Activated T-helper 9 cell treated with anti-CD3 and anti-CD28 coated beads, Interleukin-2, amount 50 U/mL, for 16 hours (primary cell): ENCODE results near the gene ACOT12.

Experiments used
- DNase-seq: peaks from one replicate; pipeline ENCODE4 v3.0.0-alpha.2; 2020; ENCODE audit warnings: low read depth

Gene ACOT12

DNA sequence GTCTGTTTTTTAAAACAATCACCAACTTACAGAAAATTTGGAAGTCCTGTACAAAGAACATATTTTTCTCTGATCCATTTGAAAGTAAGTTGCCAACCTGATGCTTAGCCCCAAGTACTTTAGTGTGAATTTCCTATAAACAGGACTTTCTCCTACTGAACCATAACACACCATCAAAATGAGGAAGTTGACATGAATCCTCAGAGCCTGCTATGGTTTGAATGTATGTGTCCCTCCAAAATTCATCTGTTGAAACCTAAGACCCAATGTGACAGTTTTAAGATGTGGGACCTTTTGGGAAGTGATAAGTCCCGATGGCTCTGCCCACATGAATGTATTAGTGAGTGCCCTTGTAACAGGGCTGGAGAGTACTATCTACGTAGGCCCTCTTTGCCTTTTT, 6.4 kb upstream of the ACOT12 start:
- no peak for DNase-seq

DNA sequence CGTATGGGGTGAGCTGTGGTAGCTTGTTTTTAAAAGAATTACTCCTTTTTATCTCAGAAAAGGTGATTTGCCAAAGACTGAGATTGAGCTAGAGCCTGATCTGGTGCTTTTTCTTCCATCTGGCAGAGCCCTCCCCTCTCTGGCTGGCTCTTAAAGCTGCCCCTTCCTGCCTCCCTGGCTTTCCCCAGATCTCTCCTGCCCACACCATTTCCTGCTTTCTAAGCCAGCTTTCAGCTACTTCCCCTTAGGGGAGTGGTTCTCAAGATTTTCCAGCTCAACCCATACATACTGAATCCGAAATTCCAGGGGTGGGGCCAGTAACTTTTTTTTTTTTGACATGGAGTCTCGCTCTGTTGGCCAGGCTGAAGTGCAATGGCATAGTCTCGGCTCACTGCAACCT, 4.8 kb upstream of the ACOT12 start:
- DNase-seq, result no peak

DNA sequence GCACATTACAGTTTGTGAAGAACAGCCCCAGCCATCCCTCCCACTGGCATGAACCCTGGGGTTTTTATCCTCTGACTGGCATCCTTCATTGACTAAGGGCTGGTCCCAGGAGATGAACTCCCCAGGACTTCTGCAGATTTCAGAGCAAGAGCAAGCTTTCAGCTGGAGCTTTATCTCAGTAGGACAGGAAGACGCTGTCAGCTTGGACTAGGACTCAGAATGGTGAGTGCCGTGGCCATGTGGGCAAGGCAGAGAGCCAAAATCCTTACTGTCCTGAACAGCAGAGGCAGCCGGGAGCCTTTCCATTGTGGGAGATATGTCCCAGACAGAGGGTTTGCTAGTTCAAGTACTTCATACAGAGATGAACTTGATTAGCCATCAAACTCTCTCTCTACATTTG, 3.2 kb upstream of the ACOT12 start:
- no peak for DNase-seq

DNA sequence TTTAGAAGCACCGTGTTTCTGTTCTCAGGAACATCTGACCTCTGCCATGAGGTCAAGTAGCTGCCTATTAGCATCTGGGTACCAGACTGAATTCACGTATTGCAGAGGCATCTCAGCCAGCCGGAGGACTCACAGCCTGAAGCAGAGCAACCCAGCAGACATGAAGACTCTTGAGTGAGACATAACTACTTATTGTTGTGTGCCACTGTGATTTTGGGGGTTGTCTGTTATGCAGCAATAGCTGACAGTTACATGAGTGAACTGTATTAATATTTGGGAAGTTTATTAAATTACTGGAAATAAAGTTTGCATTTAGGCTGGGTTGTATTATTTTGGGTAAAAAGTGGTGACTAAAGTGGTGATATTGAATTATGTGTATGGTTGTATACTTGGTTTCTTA, 1.3 kb upstream of the ACOT12 start:
- no peak for DNase-seq

DNA sequence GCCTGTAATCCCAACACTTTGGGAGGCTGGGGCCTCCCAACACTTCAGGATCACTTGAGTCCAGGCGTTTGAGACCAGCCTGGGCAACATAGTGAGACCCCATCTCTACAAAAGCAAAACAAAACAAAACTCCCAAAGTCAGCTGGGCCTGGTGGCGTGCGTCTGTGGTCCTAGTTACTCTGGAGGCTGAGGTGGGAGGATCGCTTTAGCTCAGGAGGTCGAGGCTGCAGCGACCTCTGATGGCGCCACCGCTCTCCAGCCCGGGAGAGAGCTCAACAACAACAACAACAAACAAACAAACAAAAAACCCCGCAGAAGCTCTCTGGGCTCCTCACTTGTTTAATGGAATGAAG, 528 bp downstream of the ACOT12 start:
- no peak for DNase-seq

DNA sequence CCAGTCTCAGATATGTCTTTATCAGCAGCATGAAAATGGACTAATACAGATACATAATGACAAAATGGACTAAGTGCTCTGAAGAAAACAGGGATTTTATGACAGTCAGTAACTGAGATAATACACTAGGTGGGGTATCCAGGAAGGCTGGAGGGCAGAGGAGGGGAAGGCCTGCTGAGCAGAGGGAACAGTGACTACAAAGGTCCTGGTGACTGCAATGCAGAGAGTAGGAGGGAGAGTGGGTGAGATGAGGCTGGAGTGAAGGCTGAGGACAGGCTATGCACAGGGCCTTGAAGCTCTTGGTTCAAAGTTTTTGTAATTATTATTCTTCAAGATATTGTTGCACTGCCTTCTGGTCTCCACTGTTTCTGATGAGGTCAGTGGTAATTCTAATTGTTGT, 4.9 kb downstream of the ACOT12 start:
- DNase-seq, result no peak

DNA sequence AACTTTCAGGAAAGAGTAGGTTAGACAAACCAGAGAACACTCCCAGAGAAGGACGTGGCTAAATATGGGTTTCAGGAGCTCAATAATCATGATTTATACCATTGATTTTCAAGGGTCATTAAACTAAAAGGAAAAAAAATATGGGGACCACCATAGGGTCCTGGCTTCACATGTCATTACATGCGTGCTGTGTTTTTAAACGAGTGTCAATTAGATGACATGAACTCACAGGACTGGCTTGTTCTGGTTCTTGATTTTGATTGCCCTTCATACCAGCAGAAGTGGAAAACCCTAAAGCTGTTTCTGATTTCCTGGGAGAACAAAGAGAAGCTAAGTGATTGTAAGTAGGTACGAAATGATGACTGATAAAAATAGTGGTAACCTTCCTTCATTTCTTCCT, 5.8 kb downstream of the ACOT12 start:
- DNase-seq, result no peak

DNA sequence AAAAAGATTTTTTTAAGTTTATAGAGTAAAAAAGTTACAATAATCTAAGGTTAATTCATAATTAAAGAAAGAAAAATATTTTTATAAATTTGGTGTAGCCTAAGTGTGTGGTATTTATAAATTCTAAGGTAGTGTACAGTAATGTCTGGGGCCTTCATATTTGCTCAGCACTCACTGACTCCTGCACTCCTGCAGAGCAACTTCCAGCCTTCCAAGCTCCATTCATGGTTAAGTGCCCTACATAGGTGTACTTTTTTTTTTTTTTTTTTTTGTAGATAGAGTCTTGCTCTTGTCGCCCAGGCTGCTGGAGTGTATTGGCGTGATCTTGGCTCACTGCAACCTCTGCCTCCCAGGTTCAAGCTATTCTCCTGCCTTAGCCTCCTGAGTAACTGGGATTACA, 10.1 kb downstream of the ACOT12 start:
- DNase-seq, result no peak

DNA sequence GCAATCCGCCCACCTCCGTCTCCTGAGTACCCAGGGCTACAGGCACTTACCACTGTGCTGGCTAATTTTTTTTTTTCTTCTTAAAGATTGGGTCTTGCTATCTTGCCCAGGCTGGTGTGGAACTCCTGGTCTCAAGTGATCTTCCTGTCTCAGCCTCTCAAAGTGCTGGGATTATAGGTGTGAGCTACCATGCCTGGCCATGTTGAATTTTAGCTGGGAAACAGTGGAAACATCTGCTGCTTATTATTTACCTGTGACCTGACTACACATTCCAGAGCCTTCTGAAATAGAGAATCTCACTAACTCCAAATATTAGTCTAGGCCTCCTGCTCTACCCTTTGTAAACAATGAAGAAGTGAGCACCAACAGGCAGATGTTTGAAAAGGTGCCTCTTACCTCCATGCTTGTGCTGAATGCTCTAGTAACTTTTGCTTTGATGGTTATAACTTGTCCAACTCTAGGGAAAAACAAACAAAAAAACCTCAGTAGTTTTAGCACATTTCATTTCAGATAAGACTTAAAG, 22.5 kb downstream of the ACOT12 start:
- DNase-seq, result no peak

DNA sequence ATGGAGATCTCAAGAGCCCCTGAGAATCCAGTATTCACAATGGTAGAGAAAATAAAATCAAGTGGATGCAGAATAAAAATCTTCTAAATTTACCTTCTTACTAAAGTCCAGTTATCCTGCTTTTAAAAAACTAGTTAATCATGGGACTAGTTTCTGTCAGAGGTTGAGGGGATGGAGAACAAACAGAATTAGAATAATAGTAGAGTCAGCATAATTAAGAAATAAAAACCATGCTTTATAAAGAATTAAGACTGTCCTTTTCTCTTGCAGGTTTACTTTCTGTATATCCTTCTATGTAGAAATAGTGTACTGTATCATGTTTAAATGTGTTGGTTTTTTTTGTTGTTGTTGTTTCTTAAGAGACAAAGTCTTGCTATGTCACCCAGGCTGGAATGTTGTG, 23.0 kb downstream of the ACOT12 start:
- DNase-seq, result no peak

DNA sequence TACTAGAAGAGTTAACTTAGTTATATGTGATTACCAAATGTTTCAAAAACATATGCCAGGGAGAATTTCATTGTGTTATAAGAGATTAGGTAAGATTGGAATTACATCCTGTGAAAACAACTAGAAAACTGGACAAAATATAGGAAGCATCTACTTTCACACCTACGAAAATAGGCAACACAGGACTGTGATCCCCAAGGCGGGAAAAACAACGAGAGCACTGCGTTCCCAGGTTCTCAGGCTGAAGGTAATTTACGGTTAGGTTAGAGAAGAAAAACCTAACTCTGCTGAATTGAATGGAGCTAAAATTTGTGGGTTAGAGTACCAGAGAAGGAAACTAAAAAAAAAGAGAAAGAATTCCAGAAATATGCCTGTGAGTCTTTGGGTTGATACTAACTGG, 28.4 kb downstream of the ACOT12 start:
- no peak for DNase-seq

DNA sequence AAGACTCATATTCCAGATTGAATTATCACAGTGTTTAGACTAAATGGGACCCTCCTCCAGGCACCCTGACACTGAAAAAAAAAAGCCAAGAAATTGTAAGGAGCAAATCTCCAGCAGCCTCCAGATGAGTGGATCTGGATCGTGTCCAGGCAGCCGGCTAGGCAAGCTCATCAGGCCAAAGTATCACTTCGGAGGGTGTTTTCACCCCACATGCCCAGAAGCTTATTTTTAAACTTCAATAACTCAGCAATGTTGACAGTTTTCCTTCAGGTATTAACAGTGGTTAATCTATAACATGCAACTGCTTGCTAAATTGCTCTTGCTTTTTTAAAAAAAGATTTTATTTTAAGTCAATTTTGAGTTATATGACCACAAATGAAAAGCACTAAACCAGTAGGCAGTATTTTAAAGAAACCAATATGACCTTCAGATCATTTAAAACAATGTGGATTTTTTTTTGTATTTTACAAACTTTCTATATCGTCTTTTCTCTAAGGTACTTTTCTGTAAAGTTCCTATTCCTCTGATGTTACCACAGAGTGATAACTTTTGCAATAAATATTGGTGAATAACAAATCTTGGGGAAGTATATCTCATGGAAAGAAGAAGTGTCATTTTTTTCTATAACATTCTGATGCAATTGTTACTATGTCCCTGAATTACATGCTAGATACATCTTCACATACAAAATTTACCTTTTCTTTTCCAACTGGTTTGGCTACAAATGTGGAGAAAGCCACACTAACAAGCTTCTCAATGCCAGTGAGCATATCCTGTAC, 30.7 kb downstream of the ACOT12 start:
- DNase-seq, result no peak

DNA sequence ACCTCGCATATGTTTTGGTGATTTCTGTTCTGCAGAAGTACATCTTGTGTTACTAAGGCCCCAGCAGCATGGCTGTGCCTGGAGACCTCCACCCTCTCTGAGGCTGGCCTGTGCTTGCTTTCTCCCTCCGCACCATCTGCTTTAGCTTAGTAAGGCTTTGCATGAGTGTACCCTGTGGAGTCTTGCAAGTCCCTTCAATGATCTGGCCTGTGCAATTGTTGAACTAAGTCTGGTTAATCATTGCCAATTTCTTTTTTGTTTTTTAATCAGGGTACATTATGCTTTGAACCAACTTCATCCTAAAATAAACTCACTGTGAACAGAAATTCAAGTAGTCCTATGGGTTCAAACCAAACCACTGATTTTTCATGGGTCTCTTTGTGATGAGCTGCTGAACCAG, 32.3 kb downstream of the ACOT12 start:
- no peak for DNase-seq

DNA sequence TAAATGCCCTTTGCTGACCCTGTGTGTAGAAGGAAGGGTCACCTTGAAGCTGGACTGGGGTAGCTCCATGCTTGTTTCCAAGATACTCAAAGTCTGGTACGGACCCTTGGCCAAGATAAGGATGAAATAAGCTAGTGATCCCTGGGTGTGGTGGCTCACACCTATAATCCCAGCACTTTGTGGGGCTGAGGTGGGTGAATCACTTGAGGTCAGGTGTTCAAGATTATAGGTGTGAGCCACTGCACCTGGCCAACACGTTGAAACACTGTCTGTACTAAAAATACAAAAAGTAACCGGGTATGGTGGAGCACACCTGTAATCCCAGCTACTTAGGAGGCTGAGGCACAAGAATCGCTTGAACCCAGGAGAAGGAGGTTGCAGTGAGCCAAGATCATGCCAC, 33.3 kb downstream of the ACOT12 start:
- DNase-seq, result no peak

DNA sequence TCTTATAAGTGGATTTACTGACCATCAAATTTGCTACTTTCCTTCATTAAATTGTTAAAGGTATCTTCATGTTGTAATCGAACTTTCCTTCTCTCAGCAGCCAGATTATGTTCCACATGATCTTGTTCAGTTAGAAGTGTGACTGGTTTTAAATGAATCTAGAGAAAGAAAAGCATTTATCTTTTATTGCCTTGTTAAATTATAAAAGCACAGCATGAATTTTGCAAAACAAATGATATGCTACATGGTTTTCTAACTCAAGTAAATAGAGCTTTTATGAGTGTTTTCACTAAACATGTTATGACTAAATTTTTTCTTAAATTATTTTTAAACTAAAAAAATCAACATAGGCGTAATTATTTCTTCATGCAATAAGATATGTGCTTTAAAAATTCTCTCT, 34.1 kb downstream of the ACOT12 start:
- DNase-seq, result no peak

DNA sequence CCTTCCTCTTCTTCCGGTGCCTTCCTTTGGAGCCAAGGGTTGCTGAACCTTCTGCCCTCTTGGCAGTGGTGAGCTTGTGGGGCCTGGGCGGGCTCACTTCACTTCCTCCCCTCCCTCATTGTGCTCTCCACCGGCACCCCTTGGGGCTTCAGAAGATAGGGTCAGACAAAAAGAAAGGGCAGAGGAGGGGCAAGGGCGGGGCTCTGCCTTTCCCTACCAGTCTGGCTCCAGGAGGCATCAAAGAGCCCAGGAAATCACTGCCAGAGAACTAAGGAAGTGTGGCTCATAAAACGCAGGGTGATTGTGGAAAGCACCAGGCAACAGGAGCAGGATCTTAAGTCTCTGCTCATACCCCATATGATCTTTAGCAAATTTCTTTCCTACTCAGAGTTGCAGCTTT, 34.8 kb downstream of the ACOT12 start:
- no peak for DNase-seq

DNA sequence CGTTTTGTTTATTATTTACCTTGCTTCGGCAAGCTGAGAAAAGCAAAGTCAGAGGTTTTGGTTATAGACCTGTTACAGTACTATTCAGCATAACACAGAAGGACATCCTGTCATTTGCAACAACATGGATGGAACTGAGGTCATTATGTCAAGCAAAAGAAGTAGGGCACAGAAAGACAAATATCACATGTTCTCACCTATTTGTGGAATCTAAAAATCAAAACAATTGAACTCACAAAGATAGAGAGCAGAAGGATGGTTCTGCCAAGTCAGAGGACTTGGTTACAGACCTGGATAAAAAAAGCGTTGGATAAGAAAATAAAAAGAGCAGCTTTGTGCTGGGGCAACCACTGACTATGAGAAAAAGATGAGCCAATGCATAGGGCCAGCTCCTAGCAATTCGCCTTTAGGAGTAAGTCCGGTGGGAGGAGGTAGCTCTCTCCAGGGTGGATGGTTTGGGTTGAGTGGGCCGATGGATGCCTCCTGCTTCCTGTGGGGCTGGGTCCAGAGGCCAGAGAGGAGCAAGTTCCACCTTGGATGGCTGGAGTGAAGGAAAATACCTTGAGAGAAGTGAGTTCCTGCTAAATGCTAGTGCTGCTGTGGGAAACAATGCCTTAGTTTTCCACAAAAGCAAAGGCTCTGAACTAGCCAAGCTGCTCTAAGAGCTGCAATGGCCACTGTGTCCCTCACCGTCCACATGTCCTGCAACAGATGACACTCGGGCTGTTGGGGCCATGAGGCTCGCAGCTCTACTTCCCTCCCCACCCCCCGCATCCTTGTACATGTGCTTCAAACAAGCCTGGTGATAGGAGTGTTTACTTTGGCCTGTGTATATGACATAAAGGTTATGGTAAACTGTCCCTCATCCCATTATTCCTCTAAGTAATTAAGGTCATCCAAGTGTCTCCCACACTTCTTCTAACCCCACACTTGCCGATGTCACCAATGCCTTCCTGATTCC, 38.4 kb downstream of the ACOT12 start:
- no peak for DNase-seq

DNA sequence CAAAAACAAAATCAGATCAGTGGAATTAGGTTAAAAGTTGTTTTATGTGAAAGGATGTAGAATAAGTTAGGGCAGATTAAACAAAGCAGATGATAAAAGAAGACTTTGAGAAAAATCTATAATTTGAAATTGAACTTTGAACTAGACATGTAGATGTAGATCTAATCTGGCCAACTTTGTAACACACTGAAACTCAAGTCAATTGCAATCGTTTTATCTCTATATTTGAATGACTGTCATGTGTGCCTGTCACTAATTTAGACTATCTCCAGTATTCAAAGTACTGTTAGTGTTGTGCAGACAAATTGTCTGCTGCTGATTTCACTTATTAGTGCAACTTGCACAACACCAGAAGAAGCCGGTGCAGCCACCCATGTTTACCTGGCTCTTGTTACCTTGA, 39.8 kb downstream of the ACOT12 start:
- DNase-seq, result no peak

DNA sequence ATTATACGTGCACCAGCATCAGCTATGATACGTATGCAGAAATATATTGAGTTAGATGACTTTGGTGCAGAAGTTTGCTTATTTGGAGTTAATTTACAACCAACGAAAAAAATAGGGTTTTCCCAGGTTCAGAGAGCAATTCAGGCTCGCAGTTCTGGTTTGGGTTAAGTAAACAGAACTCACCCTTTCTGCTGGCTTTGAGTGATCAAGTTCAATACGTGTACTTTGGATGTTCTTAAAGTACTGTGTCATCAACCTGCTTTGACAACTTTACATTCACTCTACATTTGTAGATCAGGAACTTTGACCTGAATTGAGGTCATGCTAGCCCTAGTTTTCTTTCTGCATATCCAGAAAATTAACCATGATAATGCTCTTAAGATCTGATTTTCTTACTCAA, 40.7 kb downstream of the ACOT12 start:
- no peak for DNase-seq

DNA sequence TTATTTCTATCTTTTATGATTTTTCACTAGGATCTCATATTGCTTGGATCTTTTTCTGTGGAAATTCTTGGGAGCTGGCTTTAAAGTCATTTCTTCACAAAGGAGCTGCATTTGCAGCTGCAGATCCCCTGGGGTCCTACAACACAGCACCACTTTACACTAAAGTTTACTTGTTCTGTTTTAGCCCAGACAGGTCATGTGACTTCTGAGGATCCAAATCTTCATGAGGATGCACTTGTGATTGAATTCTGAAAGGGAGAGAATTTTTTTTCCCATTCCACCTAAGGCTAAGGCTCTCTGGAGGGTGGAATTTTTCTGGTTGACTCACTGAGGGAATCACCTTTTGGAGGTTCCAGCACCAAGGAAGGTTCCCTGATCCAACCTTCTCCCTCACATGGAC, 43.4 kb downstream of the ACOT12 start:
- DNase-seq, result no peak

DNA sequence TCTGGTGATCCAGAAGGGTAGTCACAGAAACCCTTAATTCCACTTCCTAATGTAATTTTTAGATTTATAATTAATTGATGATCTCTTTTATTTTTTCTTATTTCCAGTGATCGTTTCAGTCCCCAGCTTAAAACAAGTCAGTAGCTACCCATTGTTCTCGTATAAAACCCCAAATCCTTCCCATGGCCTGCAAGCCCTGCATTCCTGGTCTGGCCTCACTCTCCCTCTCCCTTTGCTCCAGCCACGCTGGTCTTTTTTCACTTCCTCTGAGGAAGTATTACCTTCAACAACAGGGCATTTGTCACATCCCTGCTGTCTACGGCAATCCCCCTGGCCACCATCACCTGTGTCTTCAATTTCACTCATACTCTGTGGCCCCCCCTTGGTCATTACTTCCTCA, 44.8 kb downstream of the ACOT12 start:
- DNase-seq, result no peak

DNA sequence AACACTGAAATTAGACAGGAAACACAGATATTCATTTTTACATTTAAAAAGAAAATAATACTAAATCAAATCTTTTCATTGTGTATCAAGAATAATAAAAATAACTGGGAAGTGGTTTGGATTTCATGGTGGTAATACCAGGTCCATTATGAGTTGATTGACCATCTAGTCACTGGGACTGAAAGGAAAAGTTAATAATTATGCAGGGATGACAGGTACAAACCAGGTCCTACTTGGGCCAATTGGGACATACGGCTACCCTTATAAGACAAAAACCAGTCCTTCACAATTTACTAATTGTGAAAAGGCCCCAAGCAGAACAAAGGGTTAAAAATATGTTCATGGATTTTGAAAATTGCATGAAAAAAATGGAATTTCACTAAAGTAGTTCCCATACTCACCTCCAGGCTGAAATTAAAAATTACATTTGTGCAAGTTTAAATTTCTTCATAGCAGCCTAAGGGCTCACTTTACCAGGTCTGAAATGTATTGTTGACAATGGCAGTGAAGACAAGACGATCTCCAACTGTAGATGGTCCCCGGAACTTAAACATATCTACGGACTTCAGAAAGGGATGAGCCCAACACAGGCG, 48.4 kb downstream of the ACOT12 start:
- DNase-seq, result no peak

DNA sequence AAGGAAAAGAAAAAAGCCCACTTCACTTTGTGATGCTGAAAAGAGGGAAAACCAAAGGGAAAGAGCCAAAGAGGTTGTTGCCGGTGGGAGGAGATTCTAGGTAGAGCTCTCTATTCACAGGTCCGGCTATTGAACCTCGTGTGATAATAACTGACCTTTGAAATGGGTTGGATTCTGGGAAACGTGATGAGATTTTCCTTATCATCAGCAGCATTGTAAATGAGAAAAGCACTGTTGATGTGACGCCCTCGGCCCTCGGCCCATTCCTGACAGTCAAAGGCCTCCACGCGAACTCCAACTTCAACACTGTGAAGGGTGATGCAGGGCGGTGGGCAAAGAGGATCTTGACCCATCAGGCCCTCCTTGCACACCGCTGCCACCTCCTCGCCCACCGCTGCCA, 49.2 kb downstream of the ACOT12 start:
- no peak for DNase-seq
